ENCODE measurements around the gene SMPD2.

DNA sequence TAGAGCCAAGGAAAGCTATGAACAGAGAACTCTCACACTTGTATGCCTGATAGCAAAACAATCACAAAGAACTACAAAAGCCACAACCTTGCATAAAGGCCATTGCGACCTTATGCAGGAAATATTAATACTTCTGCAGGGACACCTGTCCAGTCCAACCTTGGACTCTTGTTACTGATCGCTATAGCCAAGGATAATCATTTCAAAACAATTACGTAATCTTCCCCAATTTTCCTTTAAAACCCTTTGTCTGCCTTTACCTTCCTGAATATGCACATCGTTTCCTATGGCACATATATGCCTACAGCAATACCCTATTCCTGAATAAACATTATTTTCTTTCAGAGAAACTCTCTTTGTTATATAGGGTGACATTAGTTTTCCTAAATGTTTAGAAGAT lies 22.9 kb upstream of the SMPD2 start:
- TF ChIP-seq TAF1 (IDR thresholded peaks at IDR 0.05; ENCODE audit: low read depth) = no peak
- TF ChIP-seq RAD21 (IDR thresholded peaks at IDR 0.05; ENCODE audit: low read depth) = no peak
- TF ChIP-seq FOXM1 (IDR thresholded peaks at IDR 0.05; ENCODE audit: borderline replicate concordance, low read depth) = no peak
- TF ChIP-seq CEBPB (IDR thresholded peaks at IDR 0.05) = no peak
- TF ChIP-seq, protein P1, sequence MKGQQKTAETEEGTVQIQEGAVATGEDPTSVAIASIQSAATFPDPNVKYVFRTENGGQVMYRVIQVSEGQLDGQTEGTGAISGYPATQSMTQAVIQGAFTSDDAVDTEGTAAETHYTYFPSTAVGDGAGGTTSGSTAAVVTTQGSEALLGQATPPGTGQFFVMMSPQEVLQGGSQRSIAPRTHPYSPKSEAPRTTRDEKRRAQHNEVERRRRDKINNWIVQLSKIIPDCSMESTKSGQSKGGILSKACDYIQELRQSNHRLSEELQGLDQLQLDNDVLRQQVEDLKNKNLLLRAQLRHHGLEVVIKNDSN (IDR thresholded peaks at IDR 0.05) = no peak
- TF ChIP-seq, protein P2, sequence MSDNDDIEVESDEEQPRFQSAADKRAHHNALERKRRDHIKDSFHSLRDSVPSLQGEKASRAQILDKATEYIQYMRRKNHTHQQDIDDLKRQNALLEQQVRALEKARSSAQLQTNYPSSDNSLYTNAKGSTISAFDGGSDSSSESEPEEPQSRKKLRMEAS (IDR thresholded peaks at IDR 0.05) = no peak
- no peak for TF ChIP-seq EP300 (IDR thresholded peaks at IDR 0.05; ENCODE audit: borderline replicate concordance)
